ENCODE results near the gene PCDHA1.
"Not testable (repeated sequence)": the region's sequence is repeated elsewhere in the genome, so short reads cannot be mapped to it uniquely, and the experiment has no call there.

Gene PCDHA1

DNA sequence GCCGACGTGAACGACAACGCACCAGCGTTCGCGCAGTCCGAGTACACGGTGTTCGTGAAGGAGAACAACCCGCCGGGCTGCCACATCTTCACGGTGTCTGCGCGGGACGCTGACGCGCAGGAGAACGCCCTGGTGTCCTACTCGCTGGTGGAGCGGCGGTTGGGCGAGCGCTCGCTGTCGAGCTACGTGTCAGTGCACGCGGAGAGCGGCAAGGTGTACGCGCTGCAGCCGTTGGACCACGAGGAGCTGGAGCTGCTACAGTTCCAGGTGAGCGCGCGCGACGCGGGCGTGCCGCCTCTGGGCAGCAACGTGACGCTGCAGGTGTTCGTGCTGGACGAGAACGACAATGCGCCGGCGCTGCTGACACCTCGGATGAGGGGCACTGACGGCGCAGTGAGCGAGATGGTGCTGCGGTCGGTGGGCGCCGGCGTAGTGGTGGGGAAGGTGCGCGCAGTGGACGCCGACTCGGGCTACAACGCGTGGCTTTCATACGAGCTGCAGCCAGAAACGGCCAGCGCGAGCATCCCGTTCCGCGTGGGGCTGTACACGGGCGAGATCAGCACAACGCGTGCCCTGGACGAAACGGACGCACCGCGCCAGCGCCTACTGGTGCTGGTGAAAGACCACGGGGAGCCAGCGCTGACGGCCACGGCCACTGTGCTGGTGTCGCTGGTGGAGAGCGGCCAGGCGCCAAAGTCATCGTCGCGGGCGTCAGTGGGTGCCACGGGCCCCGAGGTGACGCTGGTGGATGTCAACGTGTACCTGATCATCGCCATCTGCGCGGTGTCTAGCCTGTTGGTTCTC, 64.1 kb downstream of the PCDHA1 start:
- H3K18ac ChIP-seq (ENCODE audit: low read depth in 1 of 2, low read length in 2 of 2); H2BK15ac ChIP-seq (ENCODE audit: low read depth, poor library complexity, severe bottlenecking); H4K91ac ChIP-seq (ENCODE audit: low read length); DNase-seq; H3K4me2 ChIP-seq (ENCODE audit: low read length, poor library complexity, severe bottlenecking); H3K14ac ChIP-seq (ENCODE audit: low read length in 2 of 2); H3K27ac ChIP-seq (ENCODE audit: low read length, poor library complexity, severe bottlenecking); H3K79me1 ChIP-seq (replicated peaks; ENCODE audit: low read length, poor library complexity, severe bottlenecking); H2BK12ac ChIP-seq (ENCODE audit: low read length in 2 of 2); H3K4me3 ChIP-seq (ENCODE audit: insufficient read depth in 1 of 2, low read depth in 1 of 2, low read length in 2 of 2); H3K4ac ChIP-seq (ENCODE audit: low read depth in 1 of 2, low read length in 2 of 2); H2BK120ac ChIP-seq (ENCODE audit: low read depth, low read length); H3K9ac ChIP-seq (ENCODE audit: low read length); H3K36me3 ChIP-seq (ENCODE audit: control insufficient read depth in 1 of 2, insufficient read depth in 2 of 2, low read depth in 1 of 2, low read length in 2 of 2); H3K23ac ChIP-seq (ENCODE audit: low read length in 2 of 2); H4K8ac ChIP-seq (ENCODE audit: low read length); H3K4me1 ChIP-seq (ENCODE audit: control insufficient read depth, insufficient read depth, low read depth, low read length); H2AK5ac ChIP-seq (ENCODE audit: low read length, severe bottlenecking); H2BK5ac ChIP-seq (ENCODE audit: low read depth, low read length, poor library complexity, severe bottlenecking); H2AFZ ChIP-seq (ENCODE audit: low read depth, low read length); H3K27me3 ChIP-seq (ENCODE audit: control insufficient read depth in 1 of 2, insufficient read depth in 1 of 2, low read length in 2 of 2): not testable (repeated sequence)
- WGBS: 97% methylated on average over 73 of the region's 101 CpGs
- peaks cover 41% of the 10 kb centered on the region for H3K9me3 ChIP-seq (ENCODE audit: control insufficient read depth, low read length)

- H3K14ac ChIP-seq (ENCODE audit: low read length in 2 of 2): no peak within 1 kb of the TSS
- H2AK5ac ChIP-seq (ENCODE audit: low read length, severe bottlenecking): no peak within 1 kb of the TSS
- no peak within 1 kb of the TSS for H3K18ac ChIP-seq (ENCODE audit: low read depth in 1 of 2, low read length in 2 of 2)
- H2BK5ac ChIP-seq (ENCODE audit: low read depth, low read length, poor library complexity, severe bottlenecking): no peak within 1 kb of the TSS
- H3K23ac ChIP-seq (ENCODE audit: low read length in 2 of 2): no peak within 1 kb of the TSS
- H4K91ac ChIP-seq (ENCODE audit: low read length): no peak within 1 kb of the TSS
- no peak within 1 kb of the TSS for H3K27ac ChIP-seq (ENCODE audit: low read length, poor library complexity, severe bottlenecking)
- H2AFZ ChIP-seq (ENCODE audit: low read depth, low read length): no peak within 1 kb of the TSS
- H3K36me3 ChIP-seq (ENCODE audit: control insufficient read depth in 1 of 2, insufficient read depth in 2 of 2, low read depth in 1 of 2, low read length in 2 of 2): peaks cover 0 to 9% of the 10 kb centered on the region in 2 experiments
- no peaks in the 10 kb centered on the region for H3K27me3 ChIP-seq (ENCODE audit: control insufficient read depth in 1 of 2, insufficient read depth in 1 of 2, low read length in 2 of 2)
- H2BK15ac ChIP-seq (ENCODE audit: low read depth, poor library complexity, severe bottlenecking): no peak within 1 kb of the TSS
- H3K4ac ChIP-seq (ENCODE audit: low read depth in 1 of 2, low read length in 2 of 2): no peak within 1 kb of the TSS
- H4K8ac ChIP-seq (ENCODE audit: low read length): peak within 1 kb of the TSS; percentile 41
- H2BK120ac ChIP-seq (ENCODE audit: low read depth, low read length): no peak within 1 kb of the TSS
- H3K79me1 ChIP-seq (replicated peaks; ENCODE audit: low read length, poor library complexity, severe bottlenecking): no peaks in the 10 kb centered on the region
- H3K4me3 ChIP-seq (ENCODE audit: insufficient read depth in 1 of 2, low read depth in 1 of 2, low read length in 2 of 2): peak within 1 kb of the TSS in 1 of 2 experiments; percentile 37
- no peak within 1 kb of the TSS for H3K4me2 ChIP-seq (ENCODE audit: low read length, poor library complexity, severe bottlenecking)
- WGBS: 14% methylated on average over 18 of the region's 44 CpGs
- H3K9ac ChIP-seq (ENCODE audit: low read length): no peak within 1 kb of the TSS
- peaks cover 42% of the 10 kb centered on the region for H3K9me3 ChIP-seq (ENCODE audit: control insufficient read depth, low read length)
- peak; percentile 78 for DNase-seq
- H3K4me1 ChIP-seq (ENCODE audit: control insufficient read depth, insufficient read depth, low read depth, low read length): no peaks in the 10 kb centered on the region
- H2BK12ac ChIP-seq (ENCODE audit: low read length in 2 of 2): no peak within 1 kb of the TSS
Observed at GRCh38 chr5:140855772-140856674, 70.1 kb downstream of the PCDHA1 start, which contains the start of gene PCDHA10. Gene PCDHA10 (plus strand): TSS chr5:140855897. CDS start chr5:140856049, 152 bp downstream.

- Histone ChIP-seq H3K9me3 (ENCODE audit: control insufficient read depth, low read length) (peaks cover 50% of the 10 kb centered on the region), H3K27ac (ENCODE audit: low read length, poor library complexity, severe bottlenecking) (no peak overlapping the region), H3K27me3 (ENCODE audit: control insufficient read depth in 1 of 2, insufficient read depth in 1 of 2, low read length in 2 of 2) (no peaks in the 10 kb centered on the region), H2BK5ac (ENCODE audit: low read depth, low read length, poor library complexity, severe bottlenecking) (no peak overlapping the region), H3K36me3 (ENCODE audit: control insufficient read depth in 1 of 2, insufficient read depth in 2 of 2, low read depth in 1 of 2, low read length in 2 of 2) (peaks cover 0 to 10% of the 10 kb centered on the region in 2 experiments), H2BK12ac (ENCODE audit: low read length in 2 of 2) (no peak overlapping the region), H3K4me3 (ENCODE audit: insufficient read depth in 1 of 2, low read depth in 1 of 2, low read length in 2 of 2) (no peak overlapping the region), H2BK15ac (ENCODE audit: low read depth, poor library complexity, severe bottlenecking) (no peak overlapping the region), H2BK120ac (ENCODE audit: low read depth, low read length) (no peak overlapping the region), H4K91ac (ENCODE audit: low read length) (peak overlapping the region; percentile 3), H3K4me1 (ENCODE audit: control insufficient read depth, insufficient read depth, low read depth, low read length) (peaks cover under 1% of the 10 kb centered on the region), H4K8ac (ENCODE audit: low read length) (no peak overlapping the region), H2AFZ (ENCODE audit: low read depth, low read length) (no peak overlapping the region), H2AK5ac (ENCODE audit: low read length, severe bottlenecking) (no peak overlapping the region), H3K18ac (ENCODE audit: low read depth in 1 of 2, low read length in 2 of 2) (no peak overlapping the region), H3K79me1 (replicated peaks; ENCODE audit: low read length, poor library complexity, severe bottlenecking) (no peaks in the 10 kb centered on the region), H3K23ac (ENCODE audit: low read length in 2 of 2) (no peak overlapping the region), H3K14ac (ENCODE audit: low read length in 2 of 2) (no peak overlapping the region), H3K4me2 (ENCODE audit: low read length, poor library complexity, severe bottlenecking) (no peak overlapping the region), H3K4ac (ENCODE audit: low read depth in 1 of 2, low read length in 2 of 2) (no peak overlapping the region), H3K9ac (ENCODE audit: low read length) (no peak overlapping the region)
- no peak for DNase-seq
- WGBS: 98% methylated on average over 83 of the region's 94 CpGs
Observed at GRCh38 chr5:140857177-140857986, 71.4 kb downstream of the PCDHA1 start.

All from mesenchymal stem cell (in vitro differentiated cells and primary cell).